Measurements from ENCODE around the gene NXPE4. TPM values are rescaled to one million over a fixed set of nuclear protein-coding genes. Genes with fewer than 3 reads are reported as not detected.
"Not testable (repeated sequence)": the region's sequence is repeated elsewhere in the genome, so short reads cannot be mapped to it uniquely, and the experiment has no call there.

NXPE4 gene
- total and polyA plus RNA-seq, 4 donors: 0.12 TPM; not detected in 3

GRCh38 chr11:114610984-114611944, 15.7 kb upstream of the NXPE4 start:
- Histone ChIP-seq H3K27me3 (ENCODE audit: control insufficient read depth, insufficient read depth, low read length) (no peaks in the 10 kb centered on the region), H3K4me3 (ENCODE audit: low read depth, low read length) (no peak overlapping the region), H3K36me3 (ENCODE audit: control insufficient read depth, insufficient read depth, low read length) (no peaks in the 10 kb centered on the region), H3K9me3 (ENCODE audit: control insufficient read depth, insufficient read depth, low read length) (peaks cover 18% of the 10 kb centered on the region), H3K4me1 (ENCODE audit: control insufficient read depth, insufficient read depth, low read length) (no peaks in the 10 kb centered on the region), H3K27ac (ENCODE audit: low read depth, low read length) (no peak overlapping the region)
- DNase-seq (ENCODE audit: low read depth in 4 of 6, low spot score in 6 of 6): no peak
- WGBS (ENCODE audit: insufficient coverage): 97% methylated on average over 14 of the region's 18 CpGs

GRCh38 chr11:114610550-114610949, 15.0 kb upstream of the NXPE4 start:
- no peak for DNase-seq (ENCODE audit: low read depth in 4 of 6, low spot score in 6 of 6)
- 96% methylated on average over 10 of the region's 10 CpGs for WGBS (ENCODE audit: insufficient coverage)
- H3K4me3 ChIP-seq (ENCODE audit: low read depth, low read length): no peak overlapping the region
- H3K4me1 ChIP-seq (ENCODE audit: control insufficient read depth, insufficient read depth, low read length): no peaks in the 10 kb centered on the region
- H3K36me3 ChIP-seq (ENCODE audit: control insufficient read depth, insufficient read depth, low read length): no peaks in the 10 kb centered on the region
- H3K9me3 ChIP-seq (ENCODE audit: control insufficient read depth, insufficient read depth, low read length): peaks cover 20% of the 10 kb centered on the region
- H3K27ac ChIP-seq (ENCODE audit: low read depth, low read length): no peak overlapping the region
- H3K27me3 ChIP-seq (ENCODE audit: control insufficient read depth, insufficient read depth, low read length): no peaks in the 10 kb centered on the region

GRCh38 chr11:114609429-114609828, 13.8 kb upstream of the NXPE4 start:
- Histone ChIP-seq H3K4me3 (ENCODE audit: low read depth, low read length) (no peak overlapping the region), H3K27ac (ENCODE audit: low read depth, low read length) (no peak overlapping the region), H3K9me3 (ENCODE audit: control insufficient read depth, insufficient read depth, low read length) (peaks cover 18% of the 10 kb centered on the region), H3K4me1 (ENCODE audit: control insufficient read depth, insufficient read depth, low read length) (no peaks in the 10 kb centered on the region), H3K27me3 (ENCODE audit: control insufficient read depth, insufficient read depth, low read length) (no peaks in the 10 kb centered on the region), H3K36me3 (ENCODE audit: control insufficient read depth, insufficient read depth, low read length) (no peaks in the 10 kb centered on the region)
- no peak for DNase-seq (ENCODE audit: low read depth in 4 of 6, low spot score in 6 of 6)
- WGBS (ENCODE audit: insufficient coverage): 90% methylated on average over 7 of the region's 9 CpGs

GRCh38 chr11:114608605-114609004, 13.0 kb upstream of the NXPE4 start:
- H3K9me3 ChIP-seq (ENCODE audit: control insufficient read depth, insufficient read depth, low read length): peaks cover 18% of the 10 kb centered on the region
- not testable (repeated sequence) for H3K4me1 ChIP-seq (ENCODE audit: control insufficient read depth, insufficient read depth, low read length); DNase-seq (ENCODE audit: low read depth in 4 of 6, low spot score in 6 of 6); H3K27ac ChIP-seq (ENCODE audit: low read depth, low read length); H3K4me3 ChIP-seq (ENCODE audit: low read depth, low read length); H3K27me3 ChIP-seq (ENCODE audit: control insufficient read depth, insufficient read depth, low read length); H3K36me3 ChIP-seq (ENCODE audit: control insufficient read depth, insufficient read depth, low read length)
- WGBS (ENCODE audit: insufficient coverage): 90% methylated on average over 5 of the region's 9 CpGs

GRCh38 chr11:114607753-114608459, 12.3 kb upstream of the NXPE4 start:
- Histone ChIP-seq H3K27me3 (ENCODE audit: control insufficient read depth, insufficient read depth, low read length) (no peaks in the 10 kb centered on the region), H3K27ac (ENCODE audit: low read depth, low read length) (no peak overlapping the region), H3K4me3 (ENCODE audit: low read depth, low read length) (no peak overlapping the region), H3K36me3 (ENCODE audit: control insufficient read depth, insufficient read depth, low read length) (no peaks in the 10 kb centered on the region), H3K4me1 (ENCODE audit: control insufficient read depth, insufficient read depth, low read length) (no peaks in the 10 kb centered on the region), H3K9me3 (ENCODE audit: control insufficient read depth, insufficient read depth, low read length) (peaks cover 15% of the 10 kb centered on the region)
- DNase-seq (ENCODE audit: low read depth in 4 of 6, low spot score in 6 of 6): no peak
- 71% methylated on average over 4 of the region's 11 CpGs for WGBS (ENCODE audit: insufficient coverage)

- not testable (repeated sequence) for DNase-seq (ENCODE audit: low read depth in 4 of 6, low spot score in 6 of 6); H3K4me1 ChIP-seq (ENCODE audit: control insufficient read depth, insufficient read depth, low read length); H3K4me3 ChIP-seq (ENCODE audit: low read depth, low read length); H3K27ac ChIP-seq (ENCODE audit: low read depth, low read length); H3K27me3 ChIP-seq (ENCODE audit: control insufficient read depth, insufficient read depth, low read length); H3K36me3 ChIP-seq (ENCODE audit: control insufficient read depth, insufficient read depth, low read length)
- 94% methylated on average over 5 of the region's 5 CpGs for WGBS (ENCODE audit: insufficient coverage)
- peaks cover 13% of the 10 kb centered on the region for H3K9me3 ChIP-seq (ENCODE audit: control insufficient read depth, insufficient read depth, low read length)
These were observed 11.2 kb upstream of the NXPE4 start for GRCh38 chr11:114606802-114607075.

- no peaks in the 10 kb centered on the region for H3K27me3 ChIP-seq (ENCODE audit: control insufficient read depth, insufficient read depth, low read length)
- no peaks in the 10 kb centered on the region for H3K4me1 ChIP-seq (ENCODE audit: control insufficient read depth, insufficient read depth, low read length)
- H3K9me3 ChIP-seq (ENCODE audit: control insufficient read depth, insufficient read depth, low read length): peaks cover 13% of the 10 kb centered on the region
- DNase-seq (ENCODE audit: low read depth in 4 of 6, low spot score in 6 of 6): no peak
- no peak overlapping the region for H3K4me3 ChIP-seq (ENCODE audit: low read depth, low read length)
- H3K27ac ChIP-seq (ENCODE audit: low read depth, low read length): no peak overlapping the region
- H3K36me3 ChIP-seq (ENCODE audit: control insufficient read depth, insufficient read depth, low read length): no peaks in the 10 kb centered on the region
- 90% methylated on average over 7 of the region's 9 CpGs for WGBS (ENCODE audit: insufficient coverage)
These were observed 10.6 kb upstream of the NXPE4 start for GRCh38 chr11:114606003-114606801.

- H3K4me3 ChIP-seq (ENCODE audit: low read depth, low read length): no peak overlapping the region
- no peak for DNase-seq (ENCODE audit: low read depth in 4 of 6, low spot score in 6 of 6)
- H3K9me3 ChIP-seq (ENCODE audit: control insufficient read depth, insufficient read depth, low read length): peaks cover 12% of the 10 kb centered on the region
- H3K4me1 ChIP-seq (ENCODE audit: control insufficient read depth, insufficient read depth, low read length): no peaks in the 10 kb centered on the region
- H3K36me3 ChIP-seq (ENCODE audit: control insufficient read depth, insufficient read depth, low read length): no peaks in the 10 kb centered on the region
- no peak overlapping the region for H3K27ac ChIP-seq (ENCODE audit: low read depth, low read length)
- H3K27me3 ChIP-seq (ENCODE audit: control insufficient read depth, insufficient read depth, low read length): no peaks in the 10 kb centered on the region
- WGBS (ENCODE audit: insufficient coverage): 94% methylated on average over 10 of the region's 10 CpGs
These were observed 9.8 kb upstream of the NXPE4 start for GRCh38 chr11:114605370-114605769.

GRCh38 chr11:114604886-114605285, 9.3 kb upstream of the NXPE4 start:
- Histone ChIP-seq H3K36me3 (ENCODE audit: control insufficient read depth, insufficient read depth, low read length) (no peaks in the 10 kb centered on the region), H3K9me3 (ENCODE audit: control insufficient read depth, insufficient read depth, low read length) (peaks cover 12% of the 10 kb centered on the region), H3K27ac (ENCODE audit: low read depth, low read length) (no peak overlapping the region), H3K4me3 (ENCODE audit: low read depth, low read length) (no peak overlapping the region), H3K4me1 (ENCODE audit: control insufficient read depth, insufficient read depth, low read length) (no peaks in the 10 kb centered on the region), H3K27me3 (ENCODE audit: control insufficient read depth, insufficient read depth, low read length) (no peaks in the 10 kb centered on the region)
- 76% methylated on average over 5 of the region's 5 CpGs for WGBS (ENCODE audit: insufficient coverage)
- DNase-seq (ENCODE audit: low read depth in 4 of 6, low spot score in 6 of 6): no peak
